Vagina (tissue), 2 donors: ENCODE results near the gene GPR137B.

Experiments
- CTCF ChIP-seq, 3 experiments: fragments of 450-650 bp in 2 of 3; fragments of 200-600 bp in 1 of 3; sonication (generic) in 1 of 3; IDR thresholded peaks; one replicate each; pipeline ENCODE4 v1.5.1; 2017 to 2019; ENCODE audit warnings: antibody characterized with exemption in 3 of 3, mild to moderate bottlenecking in 2 of 3, moderate library complexity in 2 of 3
- POLR2A ChIP-seq, 2 donors: fragments of 450-650 bp; IDR thresholded peaks; one replicate each; pipeline ENCODE4 v1.6.1; 2017; ENCODE audit warnings: antibody characterized with exemption in 2 of 2, mild to moderate bottlenecking in 2 of 2, moderate library complexity in 2 of 2
- POLR2AphosphoS5 ChIP-seq, 2 donors: sonication (generic); formaldehyde crosslinking; IDR thresholded peaks; one replicate each; pipeline ENCODE4 v1.9.0; 2017; ENCODE audit warnings: antibody characterized with exemption in 2 of 2, mild to moderate bottlenecking in 2 of 2, low read depth in 1 of 2; ENCODE audit not compliant: insufficient read depth in 1 of 2

GRCh38 chr1:236154126-236154525, 11.8 kb downstream of the GPR137B start:
- TF ChIP-seq CTCF (IDR thresholded peaks at IDR 0.05), result no peak
- no peak for TF ChIP-seq POLR2AphosphoS5 (IDR thresholded peaks at IDR 0.05; ENCODE audit: insufficient read depth in 1 of 2, low read depth in 1 of 2)
- TF ChIP-seq POLR2A (IDR thresholded peaks at IDR 0.05), result no peak
